Neural cell (in vitro differentiated cells): ENCODE data around the gene ZDHHC1. TPM values are rescaled to one million over a fixed set of nuclear protein-coding genes. Genes with fewer than 3 reads are reported as not detected.

Experiments
- H2AFZ ChIP-seq: fragments of 200-600, 300-800 bp; sonication (generic), shearing (Covaris generic); 2 replicates; pipeline ENCODE4 v1.6.0; 2014; ENCODE audit warnings: low read depth, mild to moderate bottlenecking, antibody characterized with exemption, low read length, moderate library complexity
- H3F3A ChIP-seq: fragments of 200-600 bp; shearing (Covaris generic); 2 replicates; pipeline ENCODE4 v1.6.1; 2016; ENCODE audit warnings: mild to moderate bottlenecking, moderate library complexity, mixed read lengths, antibody characterized with exemption, low read length; ENCODE audit not compliant: insufficient read depth, poor library complexity, severe bottlenecking
- H3K27ac ChIP-seq: fragments of 200-600, 300-800 bp; sonication (generic), shearing (Covaris generic); 2 replicates; pipeline ENCODE4 v1.5.1; 2014; ENCODE audit warnings: mild to moderate bottlenecking, low read length, moderate library complexity
- H3K27me3 ChIP-seq: fragments of 300-800, 200-600 bp; sonication (generic), shearing (Covaris generic); 2 replicates; pipeline ENCODE4 v1.6.0; 2014; ENCODE audit warnings: mild to moderate bottlenecking, low read depth, low read length, moderate library complexity; ENCODE audit not compliant: insufficient read depth
- H3K36me3 ChIP-seq: fragments of 300-800, 200-600 bp; sonication (generic), shearing (Covaris generic); 2 replicates; pipeline ENCODE4 v1.5.1; 2014; ENCODE audit warnings: mild to moderate bottlenecking, antibody characterized with exemption, low read length, moderate library complexity; ENCODE audit not compliant: insufficient read depth
- H3K4me2 ChIP-seq: fragments of 300-800, 200-600 bp; sonication (generic), shearing (Covaris generic); 2 replicates; pipeline ENCODE4 v1.6.0; 2014; ENCODE audit warnings: mild to moderate bottlenecking, low read length
- H3K4me3 ChIP-seq: fragments of 300-800, 200-600 bp; sonication (generic), shearing (Covaris generic); 2 replicates; pipeline ENCODE4 v1.5.1; 2014; ENCODE audit warnings: mild to moderate bottlenecking, low read length, moderate library complexity
- H3K79me2 ChIP-seq: fragments of 200-600 bp; shearing (Covaris generic); replicated peaks from 2 replicates; pipeline ENCODE4 v1.6.0; 2014; ENCODE audit warnings: mild to moderate bottlenecking, low read length, moderate library complexity; ENCODE audit not compliant: insufficient read depth
- H3K9ac ChIP-seq: fragments of 300-800, 200-600 bp; sonication (generic), shearing (Covaris generic); 2 replicates; pipeline ENCODE4 v1.6.1; 2016; ENCODE audit warnings: mild to moderate bottlenecking, low read length, mixed read lengths
- H3K9me2 ChIP-seq: fragments of 200-600 bp; shearing (Covaris generic); 2 replicates; pipeline ENCODE4 v1.6.1; 2016; ENCODE audit warnings: mild to moderate bottlenecking, low read length, mixed read lengths; ENCODE audit not compliant: insufficient read depth
- H3K9me3 ChIP-seq: fragments of 200-600, 300-800 bp; sonication (generic), shearing (Covaris generic); 2 replicates; pipeline ENCODE4 v1.6.1; 2016; ENCODE audit warnings: mild to moderate bottlenecking, mixed run types, low read length, moderate library complexity, mixed read lengths
- H4K20me1 ChIP-seq: fragments of 200-600 bp; shearing (Covaris generic); 2 replicates; pipeline ENCODE4 v1.6.1; 2016; ENCODE audit warnings: mild to moderate bottlenecking, mixed run types; ENCODE audit not compliant: insufficient read depth
- CTCF ChIP-seq: fragments of 450-650 bp; IDR thresholded peaks from 2 replicates; pipeline ENCODE4 v1.5.1; 2014; ENCODE audit warnings: antibody characterized with exemption, mild to moderate bottlenecking, moderate library complexity; ENCODE audit not compliant: poor library complexity, severe bottlenecking
- EP300 ChIP-seq: fragments of 450-650 bp; conservative IDR thresholded peaks from 2 replicates; pipeline ENCODE4 v1.6.1; 2014; ENCODE audit warnings: antibody characterized with exemption, mild to moderate bottlenecking, moderate library complexity; ENCODE audit not compliant: poor library complexity, severe bottlenecking
- EZH2 ChIP-seq: fragments of 200-600, 300-800 bp; shearing (Covaris generic), sonication (generic); IDR thresholded peaks from 2 replicates; pipeline ENCODE4 v1.6.1; 2014; ENCODE audit warnings: antibody characterized with exemption, low read length, borderline replicate concordance, mild to moderate bottlenecking; ENCODE audit not compliant: insufficient read depth, poor library complexity, severe bottlenecking
- MXI1 ChIP-seq: fragments of 450-650 bp; conservative IDR thresholded peaks from 2 replicates; pipeline ENCODE4 v1.6.1; 2014; ENCODE audit warnings: antibody characterized with exemption, mild to moderate bottlenecking; ENCODE audit not compliant: poor library complexity, severe bottlenecking
- POLR2AphosphoS5 ChIP-seq: IDR thresholded peaks from 2 replicates; pipeline ENCODE4 v1.6.1; 2012
- RAD21 ChIP-seq: fragments of 450-650 bp; conservative IDR thresholded peaks from 2 replicates; pipeline ENCODE4 v1.6.1; 2014; ENCODE audit warnings: antibody characterized with exemption, mild to moderate bottlenecking, moderate library complexity
- REST ChIP-seq: IDR thresholded peaks from 2 replicates; pipeline ENCODE4 v1.6.1; 2012; ENCODE audit warnings: borderline replicate concordance
- SMC3 ChIP-seq: fragments of 450-650 bp; conservative IDR thresholded peaks from 2 replicates; pipeline ENCODE4 v1.6.1; 2014; ENCODE audit warnings: antibody characterized with exemption, mild to moderate bottlenecking, moderate library complexity; ENCODE audit not compliant: poor library complexity
- TAF1 ChIP-seq: IDR thresholded peaks from 2 replicates; pipeline ENCODE4 v1.6.1; 2012; ENCODE audit warnings: low read depth
- polyA plus RNA-seq: library from polyadenylated mRNA; depleted of rRNA; stranded (reverse); fragments of >200 nt; gene quantifications from 2 replicates; pipeline ENCODE4 v1.2.3, GENCODE V29; 2014

ZDHHC1 gene
- polyA plus RNA-seq, 1 donor from 2014 or later: 1.7 TPM

- Histone ChIP-seq H3K36me3 (no peaks in the 10 kb centered on the region), H3F3A (no peaks in the 10 kb centered on the region), H3K27me3 (no peaks in the 10 kb centered on the region), H3K4me3 (no peak overlapping the region), H2AFZ (no peak overlapping the region), H3K9me2 (no peaks in the 10 kb centered on the region), H3K9ac (no peak overlapping the region), H3K4me2 (no peak overlapping the region), H3K79me2 (peaks cover 6% of the 10 kb centered on the region), H3K27ac (no peak overlapping the region), H3K9me3 (no peaks in the 10 kb centered on the region), H4K20me1 (no peaks in the 10 kb centered on the region)
- TF ChIP-seq EP300 (no peak), MXI1 (no peak), POLR2AphosphoS5 (no peak), TAF1 (no peak), SMC3 (no peak), REST (no peak), EZH2 (no peak), RAD21 (no peak), CTCF (no peak)
These were observed 47.4 kb upstream of the ZDHHC1 start for GRCh38 chr16:67463691-67464090.

GRCh38 chr16:67463059-67463458 is 46.8 kb upstream of the ZDHHC1 start:
- no peaks in the 10 kb centered on the region for H3F3A ChIP-seq
- TF ChIP-seq RAD21 (no peak), MXI1 (no peak), SMC3 (no peak), TAF1 (no peak), CTCF (no peak), POLR2AphosphoS5 (no peak), EZH2 (no peak), EP300 (no peak), REST (no peak)
- H3K79me2 ChIP-seq: peaks cover 6% of the 10 kb centered on the region
- H3K36me3 ChIP-seq: no peaks in the 10 kb centered on the region
- no peaks in the 10 kb centered on the region for H3K9me3 ChIP-seq
- H2AFZ ChIP-seq: no peak overlapping the region
- no peak overlapping the region for H3K9ac ChIP-seq
- no peak overlapping the region for H3K27ac ChIP-seq
- H4K20me1 ChIP-seq: no peaks in the 10 kb centered on the region
- no peak overlapping the region for H3K4me2 ChIP-seq
- H3K4me3 ChIP-seq: no peak overlapping the region
- H3K27me3 ChIP-seq: no peaks in the 10 kb centered on the region
- H3K9me2 ChIP-seq: no peaks in the 10 kb centered on the region
